Thyroid gland (tissue), 4 donors: Measurements from ENCODE around the gene AANAT.

Experiments used
- POLR2A ChIP-seq, 2 donors: fragments of 450-650 bp; IDR thresholded peaks; one replicate each; pipeline ENCODE4 v1.6.1; 2017; ENCODE audit warnings: antibody characterized with exemption in 2 of 2, mild to moderate bottlenecking in 2 of 2, moderate library complexity in 1 of 2
- TF ChIP-seq, protein P1 (sequence below), 6 experiments: fragments of 200-600 bp in 3 of 6; fragments of 450-650 bp in 3 of 6; sonication (generic) in 3 of 6; IDR thresholded peaks; one replicate each; pipeline ENCODE4 v1.5.1; 2016 to 2019; ENCODE audit warnings: antibody characterized with exemption in 6 of 6, mild to moderate bottlenecking in 2 of 6, inconsistent platforms in 1 of 6, moderate library complexity in 1 of 6

DNA sequence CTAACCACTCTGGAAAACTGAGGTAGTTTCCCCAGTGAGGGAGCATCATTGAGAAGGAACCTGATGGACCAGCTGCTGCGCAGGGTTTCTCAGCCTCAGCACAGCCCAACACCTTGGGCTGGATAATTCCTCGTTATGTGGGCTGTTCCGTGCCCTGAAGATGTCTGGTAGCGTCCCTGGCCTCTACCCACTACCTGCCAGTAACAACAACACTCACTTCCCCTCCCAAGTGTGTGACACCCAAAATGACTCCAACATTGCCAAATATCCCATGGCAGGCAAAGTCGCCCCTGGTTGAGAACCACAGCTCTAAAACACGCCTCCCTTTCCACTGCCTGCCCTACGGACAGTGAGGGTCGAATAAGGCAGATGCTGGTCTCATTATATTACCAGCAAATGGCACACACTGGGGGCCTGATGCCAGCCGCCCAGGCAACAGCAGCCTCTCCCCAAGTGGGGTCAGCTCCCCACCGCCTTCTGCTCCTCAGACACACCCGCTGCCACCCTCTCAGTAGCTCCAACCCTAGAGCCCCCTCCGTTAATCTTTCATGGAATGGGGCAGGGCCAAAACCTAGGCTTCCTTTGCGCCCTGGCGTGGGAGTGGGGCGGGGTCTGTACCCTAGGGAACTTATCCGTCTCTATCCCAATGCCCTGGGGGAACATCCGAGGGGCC lies 32.8 kb downstream of the AANAT start:
- TF ChIP-seq, protein P1, sequence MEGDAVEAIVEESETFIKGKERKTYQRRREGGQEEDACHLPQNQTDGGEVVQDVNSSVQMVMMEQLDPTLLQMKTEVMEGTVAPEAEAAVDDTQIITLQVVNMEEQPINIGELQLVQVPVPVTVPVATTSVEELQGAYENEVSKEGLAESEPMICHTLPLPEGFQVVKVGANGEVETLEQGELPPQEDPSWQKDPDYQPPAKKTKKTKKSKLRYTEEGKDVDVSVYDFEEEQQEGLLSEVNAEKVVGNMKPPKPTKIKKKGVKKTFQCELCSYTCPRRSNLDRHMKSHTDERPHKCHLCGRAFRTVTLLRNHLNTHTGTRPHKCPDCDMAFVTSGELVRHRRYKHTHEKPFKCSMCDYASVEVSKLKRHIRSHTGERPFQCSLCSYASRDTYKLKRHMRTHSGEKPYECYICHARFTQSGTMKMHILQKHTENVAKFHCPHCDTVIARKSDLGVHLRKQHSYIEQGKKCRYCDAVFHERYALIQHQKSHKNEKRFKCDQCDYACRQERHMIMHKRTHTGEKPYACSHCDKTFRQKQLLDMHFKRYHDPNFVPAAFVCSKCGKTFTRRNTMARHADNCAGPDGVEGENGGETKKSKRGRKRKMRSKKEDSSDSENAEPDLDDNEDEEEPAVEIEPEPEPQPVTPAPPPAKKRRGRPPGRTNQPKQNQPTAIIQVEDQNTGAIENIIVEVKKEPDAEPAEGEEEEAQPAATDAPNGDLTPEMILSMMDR (IDR thresholded peaks at IDR 0.05): no peak
- TF ChIP-seq POLR2A (IDR thresholded peaks at IDR 0.05): no peak
